Stimulated activated naive B cell treated with anti-CD40 and anti-IgM and Interleukin-4, amounts not matched to agents 10 μg/mL and 1 μg/mL and 100 μg/mL, for 72 hours (primary cell): Measurements from ENCODE around the gene IQCN.
"Not testable (repeated sequence)": the region's sequence is repeated elsewhere in the genome, so short reads cannot be mapped to it uniquely, and the experiment has no call there.

ENCODE experiments used
- ATAC-seq, 2 donors: fragments of 150-1000 bp; cut with Tn5 transposase; replicated peaks; 2 replicates each; pipeline ENCODE4 v1.10.0; 2021; ENCODE audit warnings: moderate library complexity in 1 of 2
- DNase-seq: peaks from one replicate; pipeline ENCODE4 v3.0.0; 2021
- H3K27ac Mint-ChIP-seq: one replicate; pipeline ENCODE4 v1.8.0; 2022; ENCODE audit warnings: mild to moderate bottlenecking, mixed read lengths
- H3K27me3 Mint-ChIP-seq, 2 donors: one replicate each; pipeline ENCODE4 v1.8.0; 2022; ENCODE audit warnings: mixed read lengths in 2 of 2
- H3K36me3 Mint-ChIP-seq, 2 donors: one replicate each; pipeline ENCODE4 v1.8.0; 2022; ENCODE audit warnings: mixed read lengths in 2 of 2, mild to moderate bottlenecking in 1 of 2
- H3K4me1 Mint-ChIP-seq, 2 donors: one replicate each; pipeline ENCODE4 v1.8.0; 2022; ENCODE audit warnings: mixed read lengths in 2 of 2, mild to moderate bottlenecking in 1 of 2
- H3K4me3 Mint-ChIP-seq, 2 donors: one replicate each; pipeline ENCODE4 v1.8.0; 2022; ENCODE audit warnings: mild to moderate bottlenecking in 2 of 2, mixed read lengths in 2 of 2, moderate library complexity in 1 of 2
- H3K9me3 Mint-ChIP-seq, 2 donors: one replicate each; pipeline ENCODE4 v1.8.0; 2022; ENCODE audit warnings: mixed read lengths in 2 of 2, mild to moderate bottlenecking in 1 of 2

The IQCN gene

GRCh38 chr19:18220632-18221275, 53.5 kb downstream of the IQCN start:
- Mint-ChIP-seq H3K27ac (no peak overlapping the region), H3K36me3 (peaks cover 8 to 10% of the 10 kb centered on the region in 2 donors), H3K4me3 (peak overlapping the region in 1 of 2 donors; percentile 32), H3K27me3 (peaks cover 57 to 58% of the 10 kb centered on the region in 2 donors), H3K4me1 (peaks cover 27 to 28% of the 10 kb centered on the region in 2 donors), H3K9me3 (no peaks in the 10 kb centered on the region)
- DNase-seq = no peak
- ATAC-seq = no peak

- H3K9me3 Mint-ChIP-seq = no peaks in the 10 kb centered on the region
- H3K27me3 Mint-ChIP-seq = peaks cover 51 to 53% of the 10 kb centered on the region in 2 donors
- H3K27ac Mint-ChIP-seq = no peak overlapping the region
- DNase-seq = no peak
- ATAC-seq = no peak
- no peak overlapping the region for H3K4me3 Mint-ChIP-seq
- peaks cover 8 to 10% of the 10 kb centered on the region in 2 donors for H3K36me3 Mint-ChIP-seq
- H3K4me1 Mint-ChIP-seq = peaks cover 21 to 22% of the 10 kb centered on the region in 2 donors
These were observed 54.2 kb downstream of the IQCN start for GRCh38 chr19:18219911-18220631.

- H3K4me1 Mint-ChIP-seq = peaks cover 7 to 9% of the 10 kb centered on the region in 2 donors
- H3K4me3 Mint-ChIP-seq = no peak overlapping the region
These were observed 55.7 kb downstream of the IQCN start for GRCh38 chr19:18218600-18218999.

GRCh38 chr19:18218159-18218558, 56.1 kb downstream of the IQCN start:
- no peak overlapping the region for H3K4me3 Mint-ChIP-seq
- no peak overlapping the region for H3K27ac Mint-ChIP-seq
- ATAC-seq = no peak
- H3K9me3 Mint-ChIP-seq = no peaks in the 10 kb centered on the region
- peaks cover 32 to 41% of the 10 kb centered on the region in 2 donors for H3K27me3 Mint-ChIP-seq
- DNase-seq = no peak
- peaks cover 6 to 9% of the 10 kb centered on the region in 2 donors for H3K4me1 Mint-ChIP-seq
- no peaks in the 10 kb centered on the region for H3K36me3 Mint-ChIP-seq

More at GRCh38 chr19:18218600-18218999, 55.7 kb downstream of the IQCN start:
- ATAC-seq = no peak
- H3K9me3 Mint-ChIP-seq = no peaks in the 10 kb centered on the region
- peak overlapping the region; percentile 31 for H3K27ac Mint-ChIP-seq
- peaks cover 36 to 44% of the 10 kb centered on the region in 2 donors for H3K27me3 Mint-ChIP-seq
- peaks cover 2% of the 10 kb centered on the region in 2 donors for H3K36me3 Mint-ChIP-seq
- DNase-seq = no peak

GRCh38 chr19:18216789-18217188, 57.5 kb downstream of the IQCN start:
- no peaks in the 10 kb centered on the region for H3K9me3 Mint-ChIP-seq

GRCh38 chr19:18214779-18215433, 59.3 kb downstream of the IQCN start:
- H3K4me3 Mint-ChIP-seq = no peak overlapping the region
- DNase-seq = no peak
- ATAC-seq = no peak

More at GRCh38 chr19:18216789-18217188, 57.5 kb downstream of the IQCN start:
- ATAC-seq = no peak
- DNase-seq = no peak
- peaks cover 23 to 32% of the 10 kb centered on the region in 2 donors for H3K27me3 Mint-ChIP-seq
- H3K36me3 Mint-ChIP-seq = no peaks in the 10 kb centered on the region
- H3K27ac Mint-ChIP-seq = no peak overlapping the region
- H3K4me3 Mint-ChIP-seq = no peak overlapping the region
- peaks cover 6 to 9% of the 10 kb centered on the region in 2 donors for H3K4me1 Mint-ChIP-seq

GRCh38 chr19:18211683-18212082, 62.6 kb downstream of the IQCN start:
- H3K9me3 Mint-ChIP-seq = no peaks in the 10 kb centered on the region
- DNase-seq (no peak), ATAC-seq (no peak)
- no peaks in the 10 kb centered on the region for H3K36me3 Mint-ChIP-seq
- no peak overlapping the region for H3K4me3 Mint-ChIP-seq
- no peak overlapping the region for H3K27ac Mint-ChIP-seq
- peaks cover 30 to 33% of the 10 kb centered on the region in 2 donors for H3K27me3 Mint-ChIP-seq
- no peaks in the 10 kb centered on the region for H3K4me1 Mint-ChIP-seq

More at GRCh38 chr19:18214779-18215433, 59.3 kb downstream of the IQCN start:
- Mint-ChIP-seq H3K4me1 (peaks cover 0 to 4% of the 10 kb centered on the region in 2 donors), H3K27me3 (peaks cover 24 to 30% of the 10 kb centered on the region in 2 donors), H3K27ac (no peak overlapping the region), H3K36me3 (no peaks in the 10 kb centered on the region), H3K9me3 (no peaks in the 10 kb centered on the region)

- DNase-seq, H3K4me1 Mint-ChIP-seq, H3K36me3 Mint-ChIP-seq, H3K27ac Mint-ChIP-seq, H3K4me3 Mint-ChIP-seq, H3K9me3 Mint-ChIP-seq, ATAC-seq: not testable (repeated sequence)
- peaks cover 27 to 33% of the 10 kb centered on the region in 2 donors for H3K27me3 Mint-ChIP-seq
These were observed 64.3 kb downstream of the IQCN start for GRCh38 chr19:18209912-18210311.

GRCh38 chr19:18208098-18208951, 65.9 kb downstream of the IQCN start:
- peaks cover 22 to 33% of the 10 kb centered on the region in 2 donors for H3K27me3 Mint-ChIP-seq
- H3K36me3 Mint-ChIP-seq = no peaks in the 10 kb centered on the region
- no peak overlapping the region for H3K27ac Mint-ChIP-seq
- no peak for ATAC-seq
- no peak overlapping the region for H3K4me3 Mint-ChIP-seq
- peaks cover 4 to 20% of the 10 kb centered on the region in 2 donors for H3K4me1 Mint-ChIP-seq
- H3K9me3 Mint-ChIP-seq = no peaks in the 10 kb centered on the region
- DNase-seq = no peak
